Right lobe of liver (tissue), 4 donors: Measurements from ENCODE around the gene RELT.

Experiments used
- CTCF ChIP-seq, 4 donors: fragments of 200-600 bp in 3 of 4; fragments of 450-650 bp in 1 of 4; IDR thresholded peaks; one replicate each; pipeline versions ENCODE4 v1.5.1 to v1.8.0; 2016 to 2022; ENCODE audit warnings: antibody characterized with exemption in 4 of 4, mild to moderate bottlenecking in 2 of 4
- POLR2A ChIP-seq: fragments of 450-650 bp; IDR thresholded peaks from one replicate; pipeline ENCODE4 v1.6.1; 2017; ENCODE audit warnings: antibody characterized with exemption, mild to moderate bottlenecking
- donor health status: DM: no; HTN: no; CAD: no.
- donor health status: DM: no; HTN: no; CAD: no.
- donor health status: DM: no; HTN: yes; CAD: no.

DNA sequence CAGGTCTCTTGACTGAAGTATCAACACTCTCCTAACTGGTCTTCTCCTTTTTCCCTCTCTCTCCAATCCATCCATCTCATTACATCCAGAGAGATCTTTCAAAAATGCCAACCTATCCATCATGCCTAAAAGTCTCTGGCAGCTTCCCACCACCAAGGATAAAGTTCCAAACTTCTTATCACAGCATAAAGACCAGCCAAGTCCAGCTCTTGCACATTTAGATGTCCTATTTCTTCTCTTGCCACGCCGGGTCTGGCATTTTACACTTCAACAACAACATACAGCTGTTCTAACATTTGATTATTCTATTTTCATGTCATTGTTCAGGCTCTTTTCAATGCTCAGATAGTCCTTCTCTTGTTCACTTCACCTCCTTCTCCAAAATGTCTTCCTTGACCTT, 70.6 kb downstream of the RELT start:
- TF ChIP-seq CTCF (IDR thresholded peaks at IDR 0.05) (no peak), POLR2A (no peak)
